LNCaP clone FGC (cell line): Measurements from ENCODE around the gene NR2C2.

Source experiments
- DNase-seq: peaks from one replicate; pipeline ENCODE4 v3.0.0-alpha.2; 2011; ENCODE audit warnings: low read depth
- H3K4me3 ChIP-seq: 2 replicates; pipeline ENCODE4 v1.5.1; 2011; ENCODE audit warnings: mild to moderate bottlenecking, low read depth, low read length, control low read depth
- CTCF ChIP-seq: IDR thresholded peaks from 2 replicates; pipeline ENCODE4 v1.5.1; 2012; ENCODE audit warnings: mild to moderate bottlenecking; ENCODE audit not compliant: control insufficient read depth, insufficient read depth; ENCODE audit errors: extremely low read depth

Gene NR2C2

GRCh38 chr3:15007681-15008141 is 60.3 kb downstream of the NR2C2 start:
- peak; percentile 51 for DNase-seq
- no peak overlapping the region for H3K4me3 ChIP-seq
- no peak for TF ChIP-seq CTCF

GRCh38 chr3:15009167-15009566 is 61.8 kb downstream of the NR2C2 start:
- no peak for TF ChIP-seq CTCF
- DNase-seq, result no peak
- H3K4me3 ChIP-seq, result no peak overlapping the region

GRCh38 chr3:15010664-15011063 is 63.3 kb downstream of the NR2C2 start:
- no peak for TF ChIP-seq CTCF
- DNase-seq, result no peak
- H3K4me3 ChIP-seq, result no peak overlapping the region

DNA sequence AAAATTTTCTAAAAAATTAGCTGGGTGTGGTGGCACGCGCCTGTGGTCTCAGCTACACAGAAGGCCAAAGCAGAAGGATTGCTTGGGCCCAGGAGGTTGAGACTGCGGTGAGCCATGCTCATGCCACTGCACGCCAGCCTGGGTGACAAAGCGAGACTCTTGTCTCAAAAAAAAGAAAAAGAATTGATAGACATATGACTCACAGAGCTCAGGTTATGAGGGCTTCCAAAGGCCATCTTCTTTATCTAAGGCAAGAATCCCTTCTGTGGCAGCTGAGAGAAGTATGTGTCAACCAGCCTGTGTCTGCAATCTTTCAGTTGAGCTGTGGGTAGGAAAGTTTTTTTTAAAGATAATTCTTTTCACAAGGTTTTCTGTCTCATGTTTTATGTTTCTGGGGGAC is 63.8 kb downstream of the NR2C2 start:
- no peak for DNase-seq
- no peak for TF ChIP-seq CTCF
- no peak overlapping the region for H3K4me3 ChIP-seq

DNA sequence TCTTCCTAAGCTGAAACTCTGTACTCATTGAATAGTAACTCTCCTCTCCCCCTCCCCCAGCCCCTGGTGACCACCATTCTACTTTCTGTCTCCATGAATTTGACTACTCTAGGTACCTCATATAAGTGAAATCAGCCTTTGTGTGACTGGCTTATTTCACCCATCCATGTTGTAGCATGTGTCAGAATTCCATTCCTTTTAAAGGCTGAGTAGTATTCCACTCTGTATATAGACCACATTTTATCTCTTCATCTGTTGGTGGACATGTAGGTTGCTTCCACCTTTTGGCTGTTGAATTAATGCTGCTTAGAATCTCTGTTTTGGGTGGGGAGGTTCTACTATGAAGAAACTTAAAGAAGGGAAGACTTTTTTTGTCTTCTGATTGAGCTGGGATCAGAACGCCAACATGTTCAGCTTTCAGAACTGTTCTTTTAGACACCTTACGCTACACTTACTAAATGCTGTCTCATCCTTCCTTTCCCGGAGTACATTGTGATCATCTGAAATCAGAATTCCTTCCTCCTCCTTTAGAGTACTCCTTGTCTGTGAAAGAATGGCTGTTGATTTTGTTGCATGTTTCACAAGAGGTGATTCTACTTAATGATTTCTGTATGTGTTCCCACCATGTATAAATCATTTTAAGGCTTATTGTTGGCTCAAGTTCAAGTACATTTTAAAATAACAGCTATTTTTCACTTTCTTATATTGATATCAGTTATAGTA is 67.4 kb downstream of the NR2C2 start:
- H3K4me3 ChIP-seq, result no peak overlapping the region

DNA sequence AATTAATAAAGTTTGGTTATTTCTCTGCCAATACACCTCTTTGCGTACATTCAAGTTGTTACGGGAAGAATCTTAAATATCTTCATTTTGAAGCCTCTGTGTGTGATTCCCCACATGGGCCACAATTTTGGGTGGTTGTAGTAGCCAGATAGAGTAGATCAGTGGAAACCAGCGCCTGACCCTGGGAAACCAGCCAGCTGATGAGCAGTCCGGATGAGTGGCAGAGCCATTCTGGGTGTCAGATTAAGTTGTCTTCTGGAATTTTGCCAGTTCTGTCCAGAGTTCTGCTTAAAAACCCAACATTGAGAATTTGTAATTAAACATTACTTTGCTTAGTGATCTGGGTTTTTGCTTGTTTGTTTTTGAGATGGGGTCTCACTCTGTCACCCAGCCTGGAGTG is 68.1 kb downstream of the NR2C2 start:
- no peak for DNase-seq
- TF ChIP-seq CTCF, result no peak
- H3K4me3 ChIP-seq, result no peak overlapping the region

More for the DNA sequence above, 67.4 kb downstream of the NR2C2 start:
- TF ChIP-seq CTCF, result no peak
- DNase-seq, result no peak

GRCh38 chr3:15017191-15017590 is 69.8 kb downstream of the NR2C2 start:
- H3K4me3 ChIP-seq, result no peak overlapping the region
- DNase-seq, result no peak
- TF ChIP-seq CTCF, result no peak
